GM18505 (cell line): ENCODE measurements around the gene GPR173.

Source experiments
- ATAC-seq: cut with Tn5 transposase; IDR thresholded peaks from one replicate; pipeline ENCODE4 v1.9.1; 2021; ENCODE audit not compliant: unreplicated experiment
- POLR2A ChIP-seq: IDR thresholded peaks from 4 replicates; pipeline ENCODE4 v1.6.1; 2011; ENCODE audit warnings: borderline replicate concordance; ENCODE audit not compliant: insufficient read depth, insufficient read length; ENCODE audit errors: extremely low read depth

The GPR173 gene

DNA sequence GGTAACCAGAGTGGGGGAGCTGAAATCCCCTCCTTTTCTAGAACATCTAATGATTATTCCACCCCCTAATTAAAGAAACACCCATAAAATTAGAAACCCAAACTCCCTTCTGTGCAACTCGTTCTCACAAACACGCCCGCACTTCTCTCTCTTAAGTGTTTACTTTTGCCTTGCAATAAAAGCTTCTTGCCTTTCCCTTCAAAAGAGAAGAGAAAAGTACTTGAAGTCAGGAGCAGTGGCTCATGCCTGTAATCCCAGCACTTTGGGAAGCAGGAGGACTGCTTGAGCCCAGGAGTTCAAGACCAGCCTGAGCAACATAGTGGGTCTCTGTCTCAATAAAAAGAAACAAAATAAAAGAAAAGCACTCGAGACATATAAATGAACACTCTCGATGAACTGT lies 3.6 kb upstream of the GPR173 start:
- no peak for TF ChIP-seq POLR2A
- ATAC-seq: no peak

DNA sequence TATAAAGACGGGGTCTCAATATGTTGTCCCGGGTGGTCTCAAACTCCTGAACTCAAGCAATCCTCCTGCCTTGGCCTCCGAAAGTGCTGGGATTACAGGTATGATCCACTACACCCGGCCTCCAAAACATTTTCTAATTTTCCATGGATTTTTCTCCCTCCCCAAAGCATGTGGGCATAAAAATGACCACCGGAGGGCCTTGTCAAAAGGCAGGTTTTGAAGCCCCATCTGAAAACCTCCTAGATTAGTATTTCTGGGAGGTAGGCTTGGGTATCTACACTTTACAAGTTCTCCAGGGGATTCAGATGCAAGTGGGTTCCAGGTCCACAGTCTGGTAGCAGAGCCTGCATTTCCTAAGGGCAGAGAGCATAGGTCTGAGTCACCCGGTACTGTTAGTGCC lies 1.4 kb upstream of the GPR173 start:
- TF ChIP-seq POLR2A: no peak
- no peak for ATAC-seq

DNA sequence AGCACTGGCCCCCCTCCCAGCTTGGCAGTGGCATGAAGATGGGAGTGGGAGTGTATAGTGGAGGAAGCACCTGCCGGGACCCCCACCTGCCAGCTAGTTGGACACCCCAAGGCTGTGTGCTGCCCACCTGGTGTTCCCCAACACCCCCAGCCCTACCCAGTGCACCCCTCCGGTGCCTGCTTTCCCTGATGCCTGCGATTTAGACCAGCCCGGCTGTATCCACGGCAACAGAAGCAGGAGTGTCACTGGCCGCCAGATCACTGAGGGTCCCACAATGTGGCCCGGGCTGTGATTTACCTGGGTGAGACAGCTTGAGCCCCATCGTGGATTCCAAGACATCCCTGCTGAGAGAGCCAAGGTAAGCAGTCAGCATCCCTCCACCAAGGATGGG lies 533 bp downstream of the GPR173 start:
- no peak for ATAC-seq
- no peak for TF ChIP-seq POLR2A

DNA sequence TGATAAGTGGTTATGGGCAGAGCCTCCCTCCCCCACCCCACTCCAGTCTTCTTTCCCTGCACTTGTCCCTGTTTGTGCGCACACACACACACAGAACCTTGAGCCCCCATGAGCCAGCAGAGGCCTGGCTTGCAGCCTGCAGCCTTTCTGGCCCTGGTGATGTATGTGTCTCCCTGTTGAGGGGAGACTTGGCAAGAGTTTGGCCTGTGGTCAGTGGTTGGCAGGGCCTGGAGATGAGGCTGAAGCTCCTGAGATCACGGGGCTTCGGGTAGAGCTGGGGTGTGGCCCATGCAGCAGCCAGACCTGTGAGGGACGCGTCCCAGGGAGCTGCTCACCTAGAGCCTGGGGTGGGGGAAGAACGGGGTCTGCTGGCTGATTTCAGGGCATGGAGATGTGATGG lies 2.3 kb downstream of the GPR173 start:
- TF ChIP-seq POLR2A: no peak
- no peak for ATAC-seq

DNA sequence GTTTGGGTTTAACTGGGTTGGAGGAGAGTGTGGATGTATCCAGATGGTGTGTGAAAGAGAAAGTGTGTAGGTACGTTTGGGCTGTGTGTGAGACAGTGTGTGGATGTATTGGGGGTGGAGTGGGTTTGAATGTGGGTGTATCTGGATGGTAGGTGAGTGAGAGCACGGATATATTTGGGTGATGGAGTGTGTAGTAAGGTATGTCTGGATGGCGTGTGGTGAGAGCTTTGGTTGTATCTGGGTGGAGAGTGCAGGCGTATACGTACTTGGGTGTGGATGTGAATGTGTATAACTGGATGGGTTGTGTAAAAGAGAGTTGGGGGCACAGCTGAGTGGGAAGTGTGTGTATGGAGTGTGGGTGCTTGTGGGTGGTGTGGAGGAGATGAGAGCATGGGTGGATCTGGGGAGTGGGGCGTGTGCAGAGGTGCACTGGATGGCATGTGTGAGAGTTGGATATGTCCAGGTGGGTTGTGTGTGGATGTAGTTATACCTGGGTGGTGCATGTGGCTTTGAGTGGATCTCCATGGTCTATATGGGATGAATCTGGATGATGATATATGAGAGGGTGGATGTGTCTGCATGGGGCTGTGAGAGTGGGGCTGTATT lies 6.8 kb downstream of the GPR173 start:
- no peak for TF ChIP-seq POLR2A

DNA sequence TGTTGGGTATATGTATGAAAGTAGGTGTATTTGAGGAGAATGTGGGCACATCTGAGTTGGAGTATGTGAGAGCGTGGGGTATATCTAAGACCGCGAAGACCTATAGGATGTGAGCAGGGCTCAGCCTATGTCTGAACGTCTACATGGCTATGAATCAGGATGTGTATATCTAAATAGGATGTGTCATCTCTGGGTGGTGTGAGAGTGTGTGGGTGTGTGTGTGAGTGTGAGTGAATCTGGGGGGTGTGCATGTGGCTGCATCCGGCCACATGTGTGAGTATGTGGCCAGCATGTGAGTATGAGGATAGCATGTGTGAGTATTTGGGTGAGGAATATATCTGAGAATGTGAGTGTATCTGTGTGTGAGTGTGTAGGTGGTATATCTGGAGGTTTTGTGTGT lies 7.7 kb downstream of the GPR173 start:
- ATAC-seq: no peak
- no peak for TF ChIP-seq POLR2A

More for the DNA sequence above, 6.8 kb downstream of the GPR173 start:
- no peak for ATAC-seq

DNA sequence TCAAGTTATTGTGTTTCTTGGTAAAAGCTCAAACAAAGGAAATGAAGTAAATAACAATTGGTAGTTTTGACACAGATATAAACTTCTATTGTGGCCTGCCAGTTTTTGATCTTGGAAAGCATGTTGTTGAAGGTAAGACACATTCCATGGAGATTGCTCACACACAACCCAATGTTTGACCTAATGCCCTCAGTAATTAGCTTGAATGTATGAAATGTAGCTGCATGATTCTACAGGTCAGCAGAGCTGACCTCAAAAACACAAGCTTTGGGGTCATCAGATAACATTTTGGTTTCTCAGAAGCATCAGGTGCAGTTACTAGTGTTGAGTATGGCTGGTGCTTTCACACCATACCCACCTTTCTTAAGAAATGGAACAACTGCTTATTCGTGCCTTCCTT lies 16.5 kb downstream of the GPR173 start:
- TF ChIP-seq POLR2A: no peak
- no peak for ATAC-seq

DNA sequence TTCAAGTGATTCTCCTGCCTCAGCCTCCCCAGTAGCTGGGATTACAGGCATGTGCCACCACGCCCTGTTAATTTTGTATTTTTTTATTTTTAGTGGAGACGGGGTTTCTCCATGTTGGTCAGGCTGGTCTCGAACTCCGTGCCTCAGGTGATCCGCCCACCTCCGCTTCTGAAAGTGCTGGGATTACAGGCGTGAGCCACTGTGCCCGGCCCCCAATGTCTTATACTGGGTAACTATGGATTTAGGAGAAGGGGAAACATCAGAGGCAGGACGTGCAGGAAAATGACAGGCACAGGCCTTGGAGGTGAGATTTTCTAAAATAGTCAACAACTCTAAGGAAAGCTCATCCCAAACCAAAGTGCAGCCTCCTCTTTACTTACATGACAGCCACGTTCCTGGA lies 22.5 kb downstream of the GPR173 start:
- no peak for ATAC-seq
- TF ChIP-seq POLR2A: no peak

DNA sequence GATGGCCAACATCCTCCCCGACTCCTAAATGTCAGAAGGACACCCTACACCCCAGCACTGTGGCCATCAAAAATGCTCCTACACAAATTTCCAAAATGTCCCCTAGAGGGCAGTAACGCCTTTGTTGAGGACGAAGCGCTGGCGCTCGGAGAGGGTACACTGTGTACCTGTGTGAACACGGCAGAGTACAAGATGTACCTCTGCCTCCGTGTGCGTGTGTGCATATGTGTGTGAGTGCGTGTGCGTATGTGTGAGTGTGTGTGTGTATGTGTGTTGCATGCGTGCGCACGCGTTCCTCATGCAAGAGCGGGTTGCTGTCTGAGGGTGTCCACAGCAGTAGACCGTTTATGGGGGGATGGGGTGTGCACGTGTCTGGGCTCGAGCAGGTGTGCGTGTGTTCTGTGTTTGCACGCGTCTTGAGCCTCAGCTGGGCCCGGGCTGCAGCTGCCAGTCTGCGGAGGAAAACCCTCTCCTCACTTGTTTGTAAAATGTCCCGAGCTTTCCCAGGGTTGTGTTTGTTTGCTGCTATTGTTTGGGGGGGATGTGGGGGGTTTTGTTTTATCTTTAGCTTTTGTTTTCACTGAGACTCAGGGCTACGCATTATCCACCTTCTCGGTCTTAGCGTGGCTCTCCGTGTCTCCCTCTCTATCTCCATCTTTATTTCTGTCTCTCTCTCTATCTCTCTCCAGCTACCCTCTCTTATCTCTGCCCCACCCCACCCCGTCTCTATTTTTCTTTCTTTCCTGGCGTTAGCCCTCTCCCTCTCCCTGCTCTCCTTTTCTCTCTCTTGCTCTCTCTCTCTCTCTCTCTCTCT lies 23.2 kb downstream of the GPR173 start:
- no peak for TF ChIP-seq POLR2A
- peak; percentile 86 for ATAC-seq

DNA sequence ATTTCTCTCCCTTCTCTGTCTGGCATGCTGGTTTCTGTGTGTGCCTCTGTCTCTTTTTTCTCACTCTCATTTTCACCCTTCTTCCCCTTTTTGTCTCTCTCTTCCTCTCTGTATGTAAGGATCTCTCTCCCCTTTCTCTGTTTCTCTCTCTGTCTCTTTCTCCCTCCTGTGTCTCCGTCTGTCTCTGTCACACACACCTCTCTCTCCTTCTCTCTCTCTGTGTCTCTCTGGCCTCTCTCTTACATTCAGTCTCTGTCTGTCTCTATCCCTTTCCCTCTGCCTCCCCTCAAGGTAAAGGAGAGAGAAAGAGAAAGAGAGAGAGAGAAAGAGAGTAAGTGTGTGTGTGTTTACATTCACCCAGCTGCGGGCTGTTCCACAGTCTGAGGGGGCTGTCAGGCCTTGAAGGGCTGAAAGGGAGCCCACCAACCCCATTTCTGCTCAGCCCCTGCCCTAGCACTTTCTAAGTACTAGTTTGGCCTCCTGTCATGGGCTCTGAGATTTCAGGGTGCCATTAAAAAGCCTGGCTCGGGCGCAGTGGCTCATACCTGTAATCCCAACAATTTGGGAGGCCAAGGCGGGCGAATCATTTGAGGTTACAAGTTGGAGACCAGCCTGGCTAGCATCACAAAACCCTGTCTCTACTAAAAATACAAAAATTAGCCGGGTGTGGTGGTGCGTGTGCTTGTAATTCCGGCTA lies 24.0 kb downstream of the GPR173 start:
- TF ChIP-seq POLR2A: no peak
- no peak for ATAC-seq

DNA sequence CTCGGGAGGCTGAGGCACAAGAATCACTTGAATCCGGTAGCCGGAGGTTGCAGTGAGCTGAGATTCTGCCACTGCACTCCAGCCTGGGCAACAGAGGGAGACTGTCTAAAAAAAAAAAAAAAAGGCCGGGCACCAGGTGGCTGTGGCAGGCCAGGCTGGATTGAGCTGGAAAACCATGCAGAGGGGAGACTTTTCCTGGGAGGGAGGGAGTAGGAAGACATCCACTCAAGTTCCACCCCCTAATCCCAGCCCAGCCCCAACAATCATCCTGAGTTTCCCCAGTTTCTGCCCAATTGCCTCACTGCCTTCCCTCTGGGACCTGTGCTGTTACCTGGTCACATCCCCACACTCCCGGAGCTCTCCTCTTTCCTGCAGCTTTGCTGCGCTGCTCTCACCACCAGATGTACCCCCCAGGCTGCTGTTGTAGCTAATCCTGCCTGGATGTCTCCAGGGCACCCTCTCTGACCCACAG lies 24.6 kb downstream of the GPR173 start:
- TF ChIP-seq POLR2A: no peak
- ATAC-seq: no peak

DNA sequence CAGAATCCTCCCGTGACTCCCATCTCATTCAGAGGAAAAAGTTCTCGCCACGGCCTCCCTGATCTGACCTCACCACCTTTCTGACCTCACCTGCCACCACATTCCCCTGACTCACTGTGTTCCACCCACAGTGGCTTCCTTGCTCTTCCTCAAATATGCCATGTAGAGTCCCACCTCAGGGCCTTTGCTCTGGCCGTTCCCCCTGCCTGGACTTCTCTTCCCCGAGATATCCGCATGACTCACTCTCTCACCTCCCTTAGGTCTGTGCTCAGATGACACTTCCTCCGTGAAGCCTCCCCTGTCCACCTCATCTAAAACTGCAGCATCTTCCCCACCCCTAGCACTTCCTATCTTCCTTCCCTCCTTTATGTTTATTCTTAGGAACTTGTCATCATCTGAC lies 26.4 kb downstream of the GPR173 start:
- TF ChIP-seq POLR2A: no peak
- ATAC-seq: no peak

DNA sequence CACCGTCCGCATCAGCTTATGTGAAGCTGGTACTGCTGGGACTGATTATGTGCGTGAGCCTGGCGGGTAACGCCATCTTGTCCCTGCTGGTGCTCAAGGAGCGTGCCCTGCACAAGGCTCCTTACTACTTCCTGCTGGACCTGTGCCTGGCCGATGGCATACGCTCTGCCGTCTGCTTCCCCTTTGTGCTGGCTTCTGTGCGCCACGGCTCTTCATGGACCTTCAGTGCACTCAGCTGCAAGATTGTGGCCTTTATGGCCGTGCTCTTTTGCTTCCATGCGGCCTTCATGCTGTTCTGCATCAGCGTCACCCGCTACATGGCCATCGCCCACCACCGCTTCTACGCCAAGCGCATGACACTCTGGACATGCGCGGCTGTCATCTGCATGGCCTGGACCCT lies 28.1 kb downstream of the GPR173 start:
- no peak for ATAC-seq
- TF ChIP-seq POLR2A: no peak
